Esophagus squamous epithelium (tissue), 4 donors: ENCODE results near the gene EML2.

Experiments
- CTCF ChIP-seq, 6 experiments: fragments of 450-650 bp in 4 of 6; fragments of 200-600 bp in 2 of 6; sonication (generic) in 2 of 6; IDR thresholded peaks; one replicate each; pipeline ENCODE4 v1.5.1; 2016 to 2019; ENCODE audit warnings: antibody characterized with exemption in 6 of 6, mild to moderate bottlenecking in 4 of 6, moderate library complexity in 4 of 6
- POLR2A ChIP-seq, 4 donors: fragments of 450-650 bp; IDR thresholded peaks; one replicate each; pipeline ENCODE4 v1.6.1; 2017; ENCODE audit warnings: antibody characterized with exemption in 4 of 4, mild to moderate bottlenecking in 4 of 4, moderate library complexity in 3 of 4

GRCh38 chr19:45576682-45577081 is 62.5 kb downstream of the EML2 start:
- no peak for TF ChIP-seq CTCF (IDR thresholded peaks at IDR 0.05)
- TF ChIP-seq POLR2A (IDR thresholded peaks at IDR 0.05) = no peak
